ENCODE results near the gene AFAP1.

DNA sequence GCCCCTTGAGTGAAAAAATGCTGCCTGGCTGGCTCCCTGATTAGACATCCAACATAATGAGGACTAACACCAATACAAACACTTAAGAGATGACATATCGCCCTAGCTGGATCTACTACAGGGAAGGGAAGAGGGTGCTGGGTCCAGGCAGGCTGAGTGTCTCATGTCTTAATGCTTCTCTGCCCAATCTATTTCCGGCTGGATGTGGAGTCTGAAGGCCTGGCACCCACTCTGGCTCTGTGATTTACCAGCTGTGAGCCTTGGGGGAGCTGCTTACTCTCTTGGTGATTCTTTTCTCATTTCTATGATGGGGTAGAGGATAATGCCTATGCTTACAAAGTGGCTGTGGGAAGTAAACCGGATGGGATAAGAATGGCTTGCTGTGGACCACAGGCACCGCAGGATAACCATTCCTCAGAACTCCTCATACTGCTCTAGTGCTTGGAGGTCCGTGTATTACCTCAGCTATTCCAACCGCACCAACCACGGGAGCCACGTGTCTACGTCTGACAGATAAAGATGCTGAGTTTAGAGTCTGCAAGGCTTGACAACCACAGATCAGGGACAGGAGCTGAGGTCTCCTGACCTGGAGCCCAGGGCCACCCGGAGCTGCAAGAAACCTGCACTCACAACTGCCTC lies 161.7 kb downstream of the AFAP1 start:
- TF ChIP-seq POLR2A (IDR thresholded peaks at IDR 0.05): no peak
- TF ChIP-seq, protein P1, sequence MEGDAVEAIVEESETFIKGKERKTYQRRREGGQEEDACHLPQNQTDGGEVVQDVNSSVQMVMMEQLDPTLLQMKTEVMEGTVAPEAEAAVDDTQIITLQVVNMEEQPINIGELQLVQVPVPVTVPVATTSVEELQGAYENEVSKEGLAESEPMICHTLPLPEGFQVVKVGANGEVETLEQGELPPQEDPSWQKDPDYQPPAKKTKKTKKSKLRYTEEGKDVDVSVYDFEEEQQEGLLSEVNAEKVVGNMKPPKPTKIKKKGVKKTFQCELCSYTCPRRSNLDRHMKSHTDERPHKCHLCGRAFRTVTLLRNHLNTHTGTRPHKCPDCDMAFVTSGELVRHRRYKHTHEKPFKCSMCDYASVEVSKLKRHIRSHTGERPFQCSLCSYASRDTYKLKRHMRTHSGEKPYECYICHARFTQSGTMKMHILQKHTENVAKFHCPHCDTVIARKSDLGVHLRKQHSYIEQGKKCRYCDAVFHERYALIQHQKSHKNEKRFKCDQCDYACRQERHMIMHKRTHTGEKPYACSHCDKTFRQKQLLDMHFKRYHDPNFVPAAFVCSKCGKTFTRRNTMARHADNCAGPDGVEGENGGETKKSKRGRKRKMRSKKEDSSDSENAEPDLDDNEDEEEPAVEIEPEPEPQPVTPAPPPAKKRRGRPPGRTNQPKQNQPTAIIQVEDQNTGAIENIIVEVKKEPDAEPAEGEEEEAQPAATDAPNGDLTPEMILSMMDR (IDR thresholded peaks at IDR 0.05): no peak
